CMK (cell line): Measurements from ENCODE around the gene NDUFA7.
"Not testable (repeated sequence)": the region's sequence is repeated elsewhere in the genome, so short reads cannot be mapped to it uniquely, and the experiment has no call there.

Experiments used
- DNase-seq: peaks from one replicate; pipeline ENCODE4 v3.0.0-alpha.2; 2010; ENCODE audit warnings: low read depth

NDUFA7 gene

DNA sequence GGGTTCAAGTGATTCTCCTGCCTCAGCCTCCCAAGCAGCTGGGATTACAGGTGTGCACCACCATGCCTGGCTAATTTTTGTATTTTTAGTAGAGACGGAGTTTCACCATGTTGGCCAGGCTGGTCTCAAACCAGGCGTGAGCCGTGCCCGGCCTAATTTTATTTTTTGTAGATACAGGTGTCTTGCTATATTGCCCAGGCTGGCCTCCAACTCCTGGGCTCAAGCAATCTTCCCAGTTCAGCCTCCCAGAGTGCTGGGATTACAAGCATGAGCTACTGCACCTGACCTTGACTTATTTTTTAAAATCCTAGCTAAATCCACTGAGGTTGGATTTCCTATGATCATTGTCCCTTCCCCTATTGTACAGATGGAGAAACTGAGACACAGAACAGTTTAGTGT lies 20.3 kb upstream of the NDUFA7 start:
- not testable (repeated sequence) for DNase-seq

- DNase-seq: no peak
Observed at GRCh38 chr19:8340341-8341096, 19.3 kb upstream of the NDUFA7 start.

- no peak for DNase-seq
Observed at GRCh38 chr19:8338835-8339234, 17.7 kb upstream of the NDUFA7 start.

DNA sequence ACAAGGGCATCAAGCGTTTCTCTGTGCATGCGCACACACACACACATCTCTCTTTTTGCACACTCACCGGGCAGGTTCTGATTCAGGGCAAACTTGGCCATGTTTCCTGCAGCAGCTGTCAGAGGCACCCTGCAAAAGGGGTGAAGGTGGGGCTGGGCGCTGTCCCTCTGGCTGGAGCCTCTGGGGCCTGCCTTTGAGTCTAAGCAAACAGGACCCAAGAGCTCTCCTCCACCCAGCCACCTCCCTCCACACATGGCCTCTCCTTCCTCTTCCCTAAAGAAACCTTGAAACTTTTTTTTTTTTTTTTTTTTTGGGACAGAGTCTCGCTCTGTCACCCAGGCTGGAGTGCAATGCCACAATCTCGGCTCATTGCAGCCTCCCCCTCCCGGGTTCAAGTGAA lies 16.6 kb upstream of the NDUFA7 start:
- no peak for DNase-seq

GRCh38 chr19:8336660-8337059 lies 15.5 kb upstream of the NDUFA7 start:
- no peak for DNase-seq

- no peak for DNase-seq
Observed at GRCh38 chr19:8336072-8336569, 14.9 kb upstream of the NDUFA7 start.

- no peak for DNase-seq
Observed at GRCh38 chr19:8335343-8336071, 14.3 kb upstream of the NDUFA7 start.

- no peak for DNase-seq
Observed at GRCh38 chr19:8334458-8335342, 13.5 kb upstream of the NDUFA7 start.

DNA sequence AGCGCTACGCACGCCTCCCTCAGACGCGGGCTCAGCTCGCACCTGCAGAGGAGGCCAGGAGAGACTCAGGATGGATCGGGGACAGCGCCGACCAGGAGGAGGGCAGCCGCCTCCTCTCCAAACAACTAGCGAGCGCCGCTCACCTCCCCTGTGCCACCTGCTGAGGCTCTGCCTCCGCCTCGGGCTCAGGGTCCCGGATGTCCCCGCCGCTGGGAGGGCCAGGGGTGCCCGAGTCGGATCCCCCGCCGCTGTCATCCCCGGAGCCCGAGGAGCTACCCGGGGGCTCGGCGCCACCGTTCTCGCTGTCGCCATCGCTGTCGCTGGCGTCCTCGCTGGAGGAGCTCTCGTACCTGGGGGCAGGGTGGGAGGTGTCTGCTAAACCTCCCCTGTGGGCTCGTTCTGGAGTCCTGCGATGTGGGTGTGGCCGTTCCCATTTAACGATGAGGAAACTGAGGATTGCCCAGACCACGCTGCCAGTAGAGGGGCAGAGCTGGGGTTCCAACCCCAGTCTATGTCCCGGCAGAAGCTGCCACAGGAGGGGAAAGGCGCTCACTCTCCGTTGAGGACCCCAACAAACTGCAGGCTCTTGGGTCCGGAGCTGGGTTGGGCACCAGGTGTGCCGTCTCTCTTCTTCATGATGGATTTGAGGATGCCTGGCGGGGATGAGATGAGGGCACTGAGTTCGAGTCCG lies 12.7 kb upstream of the NDUFA7 start:
- no peak for DNase-seq

DNA sequence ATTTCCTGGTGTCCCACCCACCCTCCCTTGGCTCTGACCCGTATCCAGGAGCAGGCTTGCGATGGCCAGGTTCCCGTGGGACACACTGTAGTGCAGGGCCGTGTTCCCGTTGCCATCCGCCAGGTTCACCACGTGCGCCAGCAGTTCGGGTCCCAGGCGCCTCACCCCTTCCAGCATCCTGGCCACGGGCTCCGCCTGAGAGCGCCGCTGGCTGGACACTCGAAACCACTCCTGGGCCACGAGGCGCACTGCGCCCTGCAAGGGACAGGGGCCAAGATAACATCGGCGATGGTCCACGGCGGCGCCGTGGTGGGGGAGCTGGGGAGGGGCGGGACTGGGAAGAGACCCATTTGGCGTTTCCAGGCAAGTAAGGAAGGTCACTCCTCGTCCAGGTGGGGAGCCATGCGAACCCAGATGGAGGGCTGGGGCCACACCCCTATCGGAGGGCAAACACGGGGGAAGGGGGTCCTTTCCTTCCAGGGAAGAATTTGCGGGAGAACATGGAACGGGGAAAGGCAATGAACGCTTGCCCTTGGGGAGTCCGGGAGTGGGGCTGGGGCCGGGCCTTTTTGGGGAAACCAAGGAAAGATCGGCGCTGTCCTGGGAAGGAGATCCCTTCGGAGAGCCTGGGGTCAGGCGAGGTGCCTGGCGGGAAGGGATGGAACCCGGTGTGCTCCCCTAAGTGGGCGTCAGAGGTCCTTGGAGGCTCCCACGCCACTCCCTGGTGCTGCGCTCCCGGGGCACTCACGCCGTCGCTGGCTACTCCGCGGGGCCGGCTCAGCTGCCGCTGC lies 12.0 kb upstream of the NDUFA7 start:
- DNase-seq: no peak

GRCh38 chr19:8331263-8331845 lies 10.2 kb upstream of the NDUFA7 start:
- no peak for DNase-seq

DNA sequence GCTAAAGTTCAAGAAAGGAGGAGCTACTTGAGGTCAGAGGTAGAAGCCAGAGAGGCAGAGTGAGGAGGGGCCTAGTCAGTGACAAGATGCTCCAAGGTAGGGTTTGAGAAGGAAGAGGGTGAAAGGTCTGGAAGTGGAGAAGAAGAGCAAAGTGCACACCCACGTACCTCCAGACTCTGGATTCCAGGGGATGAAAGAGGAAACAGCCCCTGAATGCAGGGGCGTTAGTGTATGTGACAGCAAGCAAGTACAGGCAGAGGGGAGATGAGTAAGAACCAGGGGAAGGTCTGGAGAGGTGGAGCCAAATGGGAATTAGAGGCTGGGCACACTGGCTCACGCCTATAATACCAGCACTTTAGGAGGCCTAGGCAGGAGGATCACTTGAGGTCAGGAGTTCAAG lies 8.8 kb upstream of the NDUFA7 start:
- DNase-seq: no peak

DNA sequence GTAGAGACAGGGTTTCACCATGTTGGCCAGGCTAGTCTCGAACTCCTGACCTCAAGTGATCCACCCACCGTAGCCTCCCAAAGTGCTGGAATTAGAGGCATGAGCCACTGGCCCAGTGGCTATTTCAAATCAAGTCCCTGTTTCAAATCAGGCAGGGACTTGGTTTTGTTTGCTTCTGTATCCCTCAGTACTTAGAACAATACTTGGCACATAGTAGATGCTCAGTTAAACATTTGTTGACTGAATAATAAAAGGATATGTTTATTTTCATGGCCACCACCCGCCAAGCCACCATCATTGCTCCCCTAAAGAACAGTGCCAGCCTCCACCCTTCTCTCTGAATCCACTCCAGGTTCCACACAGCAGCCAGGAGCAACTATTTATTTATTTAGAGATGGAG lies 4.3 kb upstream of the NDUFA7 start:
- no peak for DNase-seq

- DNase-seq: no peak
Observed at GRCh38 chr19:8324186-8325050, 3.2 kb upstream of the NDUFA7 start.

GRCh38 chr19:8323781-8324185 lies 2.6 kb upstream of the NDUFA7 start:
- no peak for DNase-seq

DNA sequence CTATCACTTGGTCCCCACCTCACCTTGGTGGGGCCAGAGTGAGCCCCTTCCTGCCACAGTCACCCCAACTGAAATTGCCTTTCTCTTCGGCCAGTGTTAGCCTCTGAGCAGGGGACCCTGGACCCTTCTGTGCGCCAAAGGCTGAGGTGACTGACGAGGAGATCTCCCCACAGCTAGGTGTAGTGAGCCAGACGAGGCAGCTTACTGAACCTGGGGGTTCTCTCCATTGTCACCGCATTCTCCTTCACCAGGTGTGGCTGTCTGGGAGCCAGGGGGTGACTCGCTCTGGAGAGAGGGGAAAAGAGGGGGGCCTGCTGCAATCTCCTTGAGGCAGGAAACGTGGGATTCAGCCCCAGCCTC lies 1.4 kb upstream of the NDUFA7 start:
- no peak for DNase-seq

- no peak for DNase-seq
Observed at GRCh38 chr19:8321986-8322637, 937 bp upstream of the NDUFA7 start.

GRCh38 chr19:8320564-8321066 lies 560 bp downstream of the NDUFA7 start:
- no peak for DNase-seq
